Measurements from ENCODE around the gene GRHPR. TPM values are rescaled to one million over a fixed set of nuclear protein-coding genes. Genes with fewer than 3 reads are reported as not detected.

GRHPR gene
- 142 to 173 TPM (median 170 TPM) in 5 replicates for total RNA-seq (2022; extraction: Qiagen RNA extraction)

DNA sequence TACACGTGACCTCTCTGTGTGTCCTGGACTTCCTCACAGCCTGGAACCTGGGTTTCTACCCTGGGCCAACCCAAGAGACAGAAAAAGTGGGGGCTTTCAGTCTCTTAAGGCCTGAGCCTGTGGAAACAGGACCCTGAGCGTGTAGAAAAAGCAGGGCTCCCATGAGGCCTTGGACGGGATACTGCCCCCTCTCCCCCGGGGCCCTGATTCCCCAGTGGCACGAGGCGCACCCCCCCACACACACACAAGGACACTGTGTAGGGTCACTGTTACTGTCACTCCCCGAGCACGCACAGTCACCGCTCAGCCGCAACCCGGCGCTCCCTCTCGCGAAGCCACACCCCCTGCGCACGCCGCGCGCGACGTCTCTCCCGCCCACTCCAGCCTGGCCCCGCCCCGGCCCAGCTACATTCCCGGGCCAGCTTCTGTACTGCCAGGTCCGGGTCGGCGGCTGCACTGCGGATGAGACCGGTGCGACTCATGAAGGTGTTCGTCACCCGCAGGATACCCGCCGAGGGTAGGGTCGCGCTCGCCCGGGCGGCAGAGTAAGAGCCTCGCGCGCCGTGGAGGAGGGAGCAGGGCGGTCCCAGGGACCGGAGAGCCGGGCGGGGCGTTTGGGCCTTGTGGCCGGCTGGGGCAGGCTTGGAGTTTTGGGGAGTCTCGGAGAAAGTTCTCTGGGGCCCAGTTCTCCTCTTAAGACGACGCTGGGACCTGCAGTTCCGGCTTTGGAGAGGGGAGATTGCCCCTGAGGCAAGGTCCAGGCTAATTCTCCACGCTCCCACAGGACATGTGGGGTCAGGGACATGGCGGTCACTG is at the start of gene GRHPR:
TSS of gene GRHPR (plus strand) at position 408 of the 816 bp plus-strand sequence. CDS start at position 463, 55 bp downstream.

DNA sequence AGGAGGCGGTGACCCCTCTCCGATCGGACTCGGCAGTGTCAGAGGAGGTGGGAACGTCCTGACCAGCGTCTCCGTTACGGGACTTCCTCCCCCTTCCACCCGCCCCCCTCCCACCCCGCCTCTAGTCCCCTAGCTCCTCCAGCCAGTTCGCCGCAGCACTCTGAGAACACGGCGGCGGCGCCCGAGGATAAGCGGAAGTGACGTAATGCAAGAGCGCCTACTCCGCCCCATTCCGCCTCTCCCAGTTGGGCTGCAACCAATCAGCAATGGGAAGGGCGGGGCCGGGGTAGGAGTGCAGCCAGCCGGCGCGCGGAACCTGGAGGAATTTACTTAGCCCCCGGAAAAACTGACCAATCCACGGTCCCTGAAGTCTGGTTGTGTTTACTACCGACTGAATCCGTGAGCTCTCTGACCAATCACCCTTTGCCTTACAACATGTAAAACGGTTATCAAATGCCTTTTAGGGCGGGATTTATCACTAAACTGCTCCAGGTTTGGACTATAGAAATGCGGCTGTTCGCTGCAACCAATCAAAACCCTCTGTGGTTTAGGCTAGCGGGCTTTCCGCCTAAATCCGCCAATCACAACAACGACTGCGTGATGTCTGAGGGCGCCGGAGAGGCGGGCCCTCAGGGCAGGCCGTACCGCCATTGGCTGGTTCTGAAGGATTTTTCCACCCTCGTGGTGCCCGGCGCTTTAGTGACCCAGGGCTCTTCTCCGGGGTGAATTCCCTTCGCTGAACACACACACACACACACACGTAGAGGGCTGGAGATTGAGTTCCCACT is 42.9 kb downstream of the GRHPR start, which contains the start of gene ZBTB5:
TSS of gene ZBTB5 (minus strand) at position 202 of the 788 bp plus-strand sequence. CDS start 22,899 bp downstream, outside the sequence.

DNA sequence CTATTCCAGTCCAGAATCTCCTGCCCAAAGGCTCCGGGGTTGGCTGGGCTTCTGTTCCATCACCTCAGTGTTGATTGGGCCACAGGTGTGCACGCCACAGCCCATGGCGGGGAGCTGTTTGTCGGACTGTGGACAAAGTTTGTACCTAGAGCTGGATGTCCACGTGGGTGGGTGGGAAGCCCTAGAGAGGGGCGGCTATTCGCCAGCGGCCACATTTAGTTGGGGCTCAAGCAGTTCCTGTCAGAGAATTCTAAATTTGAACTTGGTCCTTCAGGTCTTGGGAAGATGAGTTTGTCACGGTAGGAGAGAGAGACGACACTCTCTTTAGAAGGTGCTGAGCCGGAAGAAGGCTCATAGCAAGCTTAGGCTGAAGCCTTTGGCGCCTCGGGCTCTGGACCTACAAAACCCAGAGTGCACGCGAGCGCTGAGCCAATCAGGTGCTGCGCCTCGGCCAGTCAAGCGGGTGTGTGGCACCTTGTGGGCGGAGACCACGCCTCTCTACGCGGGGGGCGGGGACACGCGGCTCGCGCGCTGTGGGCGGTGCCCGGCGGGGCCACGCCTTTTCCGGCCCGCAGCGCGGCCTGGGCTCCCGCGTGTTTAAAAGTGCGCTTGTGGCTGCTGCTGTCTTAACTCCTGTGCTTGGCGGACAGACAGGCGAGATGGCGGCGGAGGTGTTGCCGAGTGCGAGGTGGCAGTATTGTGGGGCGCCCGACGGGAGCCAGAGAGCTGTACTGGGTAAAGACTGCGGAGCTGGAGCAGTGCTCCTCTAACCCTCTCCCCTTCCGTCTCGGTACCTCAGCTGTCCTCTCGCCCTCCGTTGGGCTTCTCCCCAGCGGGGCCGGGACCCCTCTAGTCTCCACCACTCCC is 63.1 kb downstream of the GRHPR start, which contains the start of gene POLR1E:
TSS of gene POLR1E (plus strand) at position 560 of the 867 bp plus-strand sequence. CDS start at position 660, 100 bp downstream.

Other genes starting within 250 kb of the GRHPR start
- gene ZBTB5, start 42.8 kb downstream of the GRHPR start, total RNA-seq (2022; extraction: Qiagen RNA extraction), result 6.4 to 8.4 TPM (median 7.7 TPM) in 5 replicates
- 33.1 to 40.0 TPM (median 36.2 TPM) in 5 replicates for gene POLR1E, start 63.3 kb downstream of the GRHPR start, total RNA-seq (2022; extraction: Qiagen RNA extraction)
- gene FBXO10, start 153.7 kb downstream of the GRHPR start, total RNA-seq (2022; extraction: Qiagen RNA extraction), result 6.5 to 8.3 TPM (median 6.8 TPM) in 5 replicates
- gene TOMM5, start 169.9 kb downstream of the GRHPR start, total RNA-seq (2022; extraction: Qiagen RNA extraction), result 314 to 348 TPM (median 327 TPM) in 5 replicates
- gene FRMPD1, start 228.3 kb downstream of the GRHPR start, total RNA-seq (2022; extraction: Qiagen RNA extraction), result 0.03 to 0.10 TPM (median 0.05 TPM) in 5 replicates